Common myeloid progenitor, CD34-positive (primary cell): ENCODE data around the gene HLF.

Experiments
- CTCF ChIA-PET: fragments of 350-600 bp; sonication (Branson Sonifier 250); formaldehyde crosslinking; loops from one replicate; lab custom pipeline; 2021; ENCODE audit warnings: antibody characterized with exemption; lab: Charles Lee
- POLR2A ChIA-PET: fragments of 350-600 bp; sonication (Branson Sonifier 250); formaldehyde crosslinking; loops from one replicate; lab custom pipeline; 2021; ENCODE audit warnings: antibody characterized with exemption; lab: Charles Lee
- DNase-seq, 3 donors: peaks; one replicate each; pipeline versions ENCODE4 v3.0.0 to v3.0.0-alpha.2; 2013
- H3K27ac ChIP-seq, 2 experiments: 1 replicate in 1 of 2; 2 replicates in 1 of 2; pipeline ENCODE4 v1.7.0; 2013; ENCODE audit warnings: inconsistent platforms in 2 of 2, low read length in 2 of 2, mild to moderate bottlenecking in 2 of 2, low read depth in 1 of 2, moderate library complexity in 1 of 2; ENCODE audit not compliant: severe bottlenecking in 2 of 2, insufficient read depth in 1 of 2, poor library complexity in 1 of 2
- H3K27me3 ChIP-seq, 5 experiments: replicated peaks in 2 of 5; 1 replicate in 3 of 5; 2 replicates in 2 of 5; pipeline versions ENCODE4 v1.6.1 to v1.7.0; 2013; ENCODE audit warnings: low read length in 4 of 5, mild to moderate bottlenecking in 2 of 5, moderate library complexity in 2 of 5, inconsistent platforms in 1 of 5; ENCODE audit not compliant: insufficient read depth in 5 of 5, control insufficient read depth in 4 of 5
- H3K36me3 ChIP-seq, 4 experiments: 1 replicate in 2 of 4; 2 replicates in 2 of 4; pipeline versions ENCODE4 v1.6.1 to v1.7.0; 2013; ENCODE audit warnings: low read length in 3 of 4, control low read depth in 1 of 4, mild to moderate bottlenecking in 1 of 4; ENCODE audit not compliant: control insufficient read depth in 4 of 4, insufficient read depth in 4 of 4
- H3K4me1 ChIP-seq, 4 experiments: 1 replicate in 3 of 4; 2 replicates in 1 of 4; pipeline versions ENCODE4 v1.6.1 to v1.7.1; 2013; ENCODE audit warnings: low read length in 3 of 4, mild to moderate bottlenecking in 3 of 4, control low read depth in 1 of 4, inconsistent platforms in 1 of 4, moderate library complexity in 1 of 4; ENCODE audit not compliant: control insufficient read depth in 4 of 4, insufficient read depth in 4 of 4; ENCODE audit errors: control extremely low read depth in 1 of 4
- H3K4me3 ChIP-seq, 7 experiments: 1 replicate in 4 of 7; 2 replicates in 3 of 7; pipeline versions ENCODE4 v1.5.1 to v1.7.0; 2013; ENCODE audit warnings: mild to moderate bottlenecking in 7 of 7, low read length in 6 of 7, moderate library complexity in 6 of 7, inconsistent platforms in 2 of 7, low read depth in 2 of 7, control low read depth in 1 of 7; ENCODE audit not compliant: insufficient read depth in 4 of 7, control insufficient read depth in 1 of 7; ENCODE audit errors: extremely low read depth in 1 of 7
- H3K9me3 ChIP-seq, 5 experiments: 1 replicate in 4 of 5; 2 replicates in 1 of 5; pipeline versions ENCODE4 v1.6.1 to v1.7.1; 2013; ENCODE audit warnings: low read length in 4 of 5, mild to moderate bottlenecking in 2 of 5, inconsistent platforms in 1 of 5, low read depth in 1 of 5, moderate library complexity in 1 of 5; ENCODE audit not compliant: control insufficient read depth in 4 of 5, insufficient read depth in 2 of 5; ENCODE audit errors: control extremely low read depth in 1 of 5
- WGBS: methylation state at CpG from one replicate; pipeline ENCODE4 v1.1.5; 2013; ENCODE audit not compliant: insufficient coverage; 5-methylcytosine and 5-hydroxymethylcytosine counted together

HLF gene

DNA sequence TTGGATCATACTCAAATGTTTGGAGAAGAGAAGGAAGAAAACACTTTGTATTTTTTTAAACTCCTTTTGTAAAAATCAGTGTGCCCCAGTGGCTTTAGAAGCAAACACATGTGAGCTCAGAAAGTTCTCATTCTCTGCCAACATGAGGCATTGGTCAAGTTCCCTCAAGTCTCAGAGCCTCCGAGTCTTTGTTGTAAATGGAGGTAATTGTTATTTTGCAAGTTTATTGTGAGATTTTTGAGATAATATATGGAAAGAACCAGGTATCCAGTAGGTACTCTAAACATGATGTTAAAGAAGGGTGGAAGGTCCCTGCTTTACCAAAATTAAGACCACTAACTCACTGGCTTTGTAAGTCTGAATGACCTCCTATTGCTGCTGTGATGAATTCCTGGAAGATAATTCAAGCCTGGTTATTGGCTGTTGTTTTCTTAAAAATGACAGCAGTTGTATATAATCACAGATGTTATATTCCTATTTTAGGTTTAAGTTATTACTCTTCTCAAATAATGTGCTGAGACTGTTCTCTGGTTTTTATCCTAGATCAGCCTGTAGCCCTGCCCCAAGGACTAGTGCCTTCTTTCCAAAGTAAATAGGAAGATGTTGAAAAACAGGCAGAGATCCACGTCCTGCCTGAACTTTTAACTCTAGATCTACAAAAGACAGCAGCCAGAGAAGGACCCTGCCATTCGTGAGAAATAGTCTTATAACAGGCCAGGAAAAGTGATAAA is 2.4 kb downstream of the HLF start:
- Histone ChIP-seq H3K27ac (peak overlapping the region in 1 of 2 experiments; percentile 55), H3K4me3 (peak overlapping the region in 6 of 7 experiments; percentile 55 to 86 (median 72)), H3K36me3 (peaks cover 0 to 14% (median 0%) of the 10 kb centered on the region in 4 experiments), H3K4me1 (peaks cover 8 to 80% (median 34%) of the 10 kb centered on the region in 4 experiments), H3K27me3 (peaks cover 0 to 2% (median 0%) of the 10 kb centered on the region in 5 experiments), H3K9me3 (no peaks in the 10 kb centered on the region)
- ChIA-PET CTCF (interaction anchor here (1.4 to 2.2 kb wide), 2 partner anchors 29 to 211 kb away, joined by 3 to 12 read pairs; no protein-coding TSS in a partner anchor), POLR2A (interaction anchor here (0.6 to 0.7 kb wide), 2 partner anchors 29 to 266 kb away, joined by 3 to 4 read pairs; no protein-coding TSS in a partner anchor)
- WGBS = 28% methylated on average over 2 of the region's 3 CpGs
- no peak for DNase-seq

DNA sequence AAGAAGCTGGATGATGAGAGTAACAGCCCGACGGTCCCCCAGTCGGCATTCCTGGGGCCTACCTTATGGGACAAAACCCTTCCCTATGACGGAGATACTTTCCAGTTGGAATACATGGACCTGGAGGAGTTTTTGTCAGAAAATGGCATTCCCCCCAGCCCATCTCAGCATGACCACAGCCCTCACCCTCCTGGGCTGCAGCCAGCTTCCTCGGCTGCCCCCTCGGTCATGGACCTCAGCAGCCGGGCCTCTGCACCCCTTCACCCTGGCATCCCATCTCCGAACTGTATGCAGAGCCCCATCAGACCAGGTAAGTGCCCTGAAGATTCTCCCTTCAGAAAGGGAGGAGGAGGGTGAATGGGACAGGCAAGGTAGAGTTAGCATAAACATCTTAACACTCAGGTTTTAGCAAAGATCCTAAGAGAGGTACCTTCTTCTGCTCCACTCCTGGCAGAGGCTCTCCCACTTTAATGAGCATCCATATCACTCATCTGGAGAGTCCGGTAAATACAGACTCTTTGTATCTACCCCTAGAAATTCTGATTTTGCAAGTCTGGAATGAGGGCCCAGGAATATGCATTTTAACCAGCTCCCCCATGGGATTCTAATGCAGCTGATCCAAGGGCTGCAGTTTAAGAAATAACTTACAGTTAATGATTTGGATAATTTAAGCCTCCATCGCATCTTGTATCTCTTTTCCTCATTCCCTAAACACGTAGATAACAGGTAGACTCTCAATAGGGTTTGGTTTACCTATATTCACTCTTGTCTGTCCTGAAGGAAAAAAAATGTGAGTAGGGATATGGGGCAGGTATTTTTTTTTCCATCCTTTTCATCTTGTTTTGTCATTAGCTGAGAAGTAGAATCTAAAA is 3.3 kb downstream of the HLF start:
- peak overlapping the region in 6 of 7 experiments; percentile 55 to 86 (median 68) for H3K4me3 ChIP-seq
- POLR2A ChIA-PET = interaction anchor here (0.7 kb wide), 1 partner anchor 265 kb away, joined by 4 read pairs; no protein-coding TSS in a partner anchor
- no peaks in the 10 kb centered on the region for H3K27me3 ChIP-seq
- no peak for DNase-seq
- CTCF ChIA-PET = no interaction called here
- peak overlapping the region in 1 of 2 experiments; percentile 55 for H3K27ac ChIP-seq
- 0% methylated on average over 3 of the region's 11 CpGs for WGBS
- no peaks in the 10 kb centered on the region for H3K9me3 ChIP-seq
- peaks cover 8 to 89% (median 39%) of the 10 kb centered on the region in 4 experiments for H3K4me1 ChIP-seq
- H3K36me3 ChIP-seq = peaks cover 0 to 14% (median 0%) of the 10 kb centered on the region in 4 experiments

DNA sequence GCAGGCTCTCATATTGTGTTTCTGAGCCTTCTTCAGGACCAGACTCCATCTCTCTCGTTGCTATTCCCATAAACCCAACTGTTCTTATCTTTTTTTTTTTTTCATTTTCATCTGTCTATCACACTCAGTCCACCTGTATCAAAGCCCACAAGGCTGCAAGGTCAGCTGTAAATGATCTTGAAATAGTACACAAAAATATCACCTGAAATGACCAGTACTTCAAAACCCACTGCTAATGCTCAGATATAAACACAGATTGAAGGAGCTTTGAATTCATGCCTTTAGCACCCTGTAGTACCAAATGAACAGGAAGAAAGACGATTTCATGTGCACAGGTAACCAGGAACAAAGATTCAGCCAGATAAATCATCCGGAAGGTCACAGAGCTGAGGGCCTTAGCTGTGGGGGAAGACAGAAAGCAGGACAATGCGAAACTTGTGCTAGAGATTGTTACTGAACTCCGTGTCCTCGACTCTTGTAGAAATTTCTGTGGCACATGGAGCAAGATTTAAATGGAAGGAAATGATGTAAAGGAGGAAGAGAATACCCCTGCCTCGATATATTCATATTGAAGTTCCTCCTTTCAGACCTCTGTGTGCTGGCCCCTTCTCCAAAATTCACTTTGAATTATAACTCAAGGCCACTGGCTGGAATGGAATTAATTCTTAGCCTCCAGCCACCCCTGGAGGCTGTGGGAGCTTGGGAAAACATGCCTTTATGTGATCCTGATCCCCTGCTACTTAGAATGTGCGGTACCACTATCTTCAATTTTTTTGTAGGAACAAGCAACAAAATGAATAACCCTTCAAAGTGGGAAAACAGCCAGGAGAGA is 4.1 kb downstream of the HLF start:
- Histone ChIP-seq H3K27me3 (no peaks in the 10 kb centered on the region), H3K9me3 (no peaks in the 10 kb centered on the region), H3K4me1 (peaks cover 8 to 91% (median 43%) of the 10 kb centered on the region in 4 experiments), H3K36me3 (peaks cover 0 to 14% (median 0%) of the 10 kb centered on the region in 4 experiments), H3K27ac (no peak overlapping the region), H3K4me3 (peak overlapping the region in 6 of 7 experiments; percentile 55 to 86 (median 68))
- WGBS = 17% methylated on average over 3 of the region's 8 CpGs
- CTCF ChIA-PET = interaction anchor here (1.4 kb wide), 1 partner anchor 30 kb away, joined by 3 read pairs; no protein-coding TSS in a partner anchor
- POLR2A ChIA-PET = interaction anchor here (0.6 kb wide), 1 partner anchor 200 kb away, joined by 3 read pairs; no protein-coding TSS in a partner anchor
- DNase-seq = no peak

DNA sequence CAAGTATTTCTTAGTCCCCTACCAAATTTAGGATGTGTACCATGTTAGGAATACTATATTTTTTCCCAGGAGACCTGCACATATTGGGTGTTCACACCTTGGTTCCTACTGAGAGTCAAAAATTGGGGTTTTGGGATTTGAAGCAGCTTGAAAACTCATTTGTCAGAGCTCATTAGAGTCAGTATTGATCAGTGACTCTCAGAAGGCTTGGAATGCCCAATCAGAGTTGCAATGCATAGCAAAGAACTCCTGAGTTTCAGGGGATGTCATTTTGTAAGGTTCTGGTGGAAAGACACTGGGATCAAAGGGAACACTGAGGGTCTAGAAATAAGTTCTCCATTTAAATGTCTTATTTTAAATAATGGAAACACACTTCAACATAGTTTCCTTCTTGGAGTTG is 5.1 kb downstream of the HLF start:
- Histone ChIP-seq H3K9me3 (no peaks in the 10 kb centered on the region), H3K4me3 (peak overlapping the region in 4 of 7 experiments; percentile 33 to 86 (median 70)), H3K36me3 (peaks cover 0 to 20% (median 1%) of the 10 kb centered on the region in 4 experiments), H3K27ac (no peak overlapping the region), H3K4me1 (peaks cover 4 to 91% (median 41%) of the 10 kb centered on the region in 4 experiments), H3K27me3 (no peaks in the 10 kb centered on the region)
- ChIA-PET CTCF (interaction anchor here (1.4 kb wide), 1 partner anchor 31 kb away, joined by 3 read pairs; no protein-coding TSS in a partner anchor), POLR2A (no interaction called here)
- DNase-seq = no peak

DNA sequence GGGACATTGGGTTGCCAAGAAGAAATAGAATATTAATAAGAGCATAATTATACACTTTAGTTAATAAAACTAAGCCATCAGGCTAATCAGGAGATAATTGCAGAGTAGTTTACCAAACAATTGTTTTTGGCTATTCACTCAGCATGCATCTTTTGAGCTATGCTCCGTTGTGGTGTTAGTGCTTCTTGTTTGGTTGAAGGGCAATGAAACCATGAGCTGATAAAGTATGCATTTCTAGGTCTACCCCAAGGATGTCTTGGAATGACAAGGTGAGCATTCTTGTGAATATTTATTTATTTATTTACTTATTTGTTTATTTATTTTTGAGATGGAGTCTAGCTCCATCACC is 6.4 kb downstream of the HLF start:
- CTCF ChIA-PET = interaction anchor here (0.8 to 0.9 kb wide), 2 partner anchors 13 to 217 kb away, joined by 3 read pairs; no protein-coding TSS in a partner anchor
- Histone ChIP-seq H3K27me3 (no peaks in the 10 kb centered on the region), H3K4me3 (peak overlapping the region in 3 of 7 experiments; percentile 9 to 51 (median 28)), H3K9me3 (no peaks in the 10 kb centered on the region), H3K4me1 (peaks cover 4 to 89% (median 39%) of the 10 kb centered on the region in 4 experiments), H3K36me3 (peaks cover 0 to 25% (median 1%) of the 10 kb centered on the region in 4 experiments), H3K27ac (no peak overlapping the region)
- POLR2A ChIA-PET = no interaction called here
- 0% methylated on average over 1 of the region's 1 CpG for WGBS
- no peak for DNase-seq
